Mesendoderm (in vitro differentiated cells): ENCODE measurements around the gene EHF.

Source experiments
- DNase-seq: peaks from one replicate; pipeline ENCODE4 v3.0.0; 2013
- H2AK5ac ChIP-seq: 2 replicates; pipeline ENCODE4 v1.6.1; 2013; ENCODE audit warnings: low read length, inconsistent platforms
- H2BK120ac ChIP-seq: 2 replicates; pipeline ENCODE4 v1.6.1; 2013; ENCODE audit warnings: low read depth, mild to moderate bottlenecking, low read length, moderate library complexity, mixed read lengths
- H2BK15ac ChIP-seq: replicated peaks from 2 replicates; pipeline ENCODE4 v1.6.1; 2013; ENCODE audit warnings: low read depth, mild to moderate bottlenecking, moderate library complexity
- H2BK5ac ChIP-seq: 2 replicates; pipeline ENCODE4 v1.6.1; 2013; ENCODE audit warnings: low read length, inconsistent platforms
- H3K18ac ChIP-seq: 2 replicates; pipeline ENCODE4 v1.6.1; 2013; ENCODE audit warnings: mild to moderate bottlenecking, low read length, mixed read lengths
- H3K23ac ChIP-seq: one replicate; pipeline ENCODE4 v1.6.1; 2013; ENCODE audit warnings: low read length
- H3K27ac ChIP-seq: 2 replicates; pipeline ENCODE4 v1.5.1; 2013; ENCODE audit warnings: low read depth, mild to moderate bottlenecking, inconsistent platforms, low read length, moderate library complexity
- H3K27me3 ChIP-seq: 2 replicates; pipeline ENCODE4 v1.6.1; 2013; ENCODE audit warnings: low read length, control low read depth, mild to moderate bottlenecking, inconsistent platforms; ENCODE audit not compliant: insufficient read depth, poor library complexity
- H3K36me3 ChIP-seq: 2 replicates; pipeline ENCODE4 v1.6.1; 2013; ENCODE audit warnings: low read length, inconsistent platforms; ENCODE audit not compliant: control insufficient read depth, insufficient read depth
- H3K4ac ChIP-seq: one replicate; pipeline ENCODE4 v1.6.1; 2013; ENCODE audit warnings: low read depth, mild to moderate bottlenecking, low read length, moderate library complexity
- H3K4me1 ChIP-seq: 2 replicates; pipeline ENCODE4 v1.6.1; 2013; ENCODE audit warnings: low read depth, low read length, inconsistent platforms; ENCODE audit not compliant: control insufficient read depth
- H3K4me2 ChIP-seq: 2 replicates; pipeline ENCODE4 v1.6.1; 2013; ENCODE audit warnings: low read length
- H3K4me3 ChIP-seq: 2 replicates; pipeline ENCODE4 v1.5.1; 2013; ENCODE audit warnings: mild to moderate bottlenecking, low read length
- H3K56ac ChIP-seq: one replicate; pipeline ENCODE4 v1.6.1; 2013; ENCODE audit warnings: low read length
- H3K79me1 ChIP-seq: 2 replicates; pipeline ENCODE4 v1.6.1; 2013; ENCODE audit warnings: low read length, inconsistent platforms
- H3K79me2 ChIP-seq: 2 replicates; pipeline ENCODE4 v1.6.1; 2013; ENCODE audit warnings: mild to moderate bottlenecking, low read length; ENCODE audit not compliant: control insufficient read depth, insufficient read depth
- H3K9ac ChIP-seq: 2 replicates; pipeline ENCODE4 v1.6.1; 2013; ENCODE audit warnings: low read length, inconsistent platforms
- H4K5ac ChIP-seq: one replicate; pipeline ENCODE4 v1.6.1; 2013; ENCODE audit warnings: low read length
- H4K8ac ChIP-seq: one replicate; pipeline ENCODE4 v1.6.1; 2013; ENCODE audit warnings: low read depth, mild to moderate bottlenecking, control low read depth, low read length, moderate library complexity
- WGBS: extraction: QIAGEN DNeasy Blood & Tissue Kit; methylation state at CpG from one replicate; pipeline ENCODE4 v1.1.7; 2013; ENCODE audit warnings: low lambda C conversion rate, missing lambda C conversion rate; ENCODE audit not compliant: insufficient coverage; ENCODE audit errors: extremely low coverage; 5-methylcytosine and 5-hydroxymethylcytosine counted together

The EHF gene

DNA sequence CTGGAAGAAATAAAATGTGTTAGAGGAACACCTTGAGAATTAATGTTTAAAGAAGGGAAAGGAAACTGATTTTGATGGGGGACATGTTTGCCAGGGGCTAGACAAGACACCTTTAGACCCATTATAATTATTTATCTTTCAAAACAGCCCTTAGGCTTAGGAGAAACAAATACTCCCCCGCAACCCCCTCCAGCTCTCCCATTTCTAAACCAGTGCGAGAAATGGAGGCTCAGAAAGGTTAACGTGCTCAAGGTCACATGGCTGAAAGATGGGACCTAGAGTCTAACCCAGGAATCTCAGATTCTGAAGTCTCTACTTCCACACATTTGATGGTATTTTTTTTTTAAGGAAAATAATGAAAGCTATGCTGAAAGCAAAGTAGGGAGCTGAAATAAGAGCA, 18.0 kb downstream of the EHF start:
- Histone ChIP-seq H4K5ac (no peak overlapping the region), H3K18ac (no peak overlapping the region), H2AK5ac (no peak overlapping the region), H3K56ac (no peak overlapping the region), H3K36me3 (no peaks in the 10 kb centered on the region), H3K27ac (no peak overlapping the region), H3K23ac (no peak overlapping the region), H3K79me2 (no peaks in the 10 kb centered on the region), H2BK120ac (no peak overlapping the region), H3K9ac (no peak overlapping the region), H3K4ac (no peak overlapping the region), H3K4me1 (no peaks in the 10 kb centered on the region), H3K4me2 (no peak overlapping the region), H2BK5ac (no peak overlapping the region), H4K8ac (no peak overlapping the region), H3K4me3 (no peak overlapping the region), H3K79me1 (no peaks in the 10 kb centered on the region), H3K27me3 (no peaks in the 10 kb centered on the region), H2BK15ac (no peak overlapping the region)
- WGBS, result no CpG with 5 or more reads among the region's 3 CpGs
- no peak for DNase-seq

GRCh38 chr11:34639545-34639944, 18.7 kb downstream of the EHF start:
- no peaks in the 10 kb centered on the region for H3K79me1 ChIP-seq
- H3K4me2 ChIP-seq, result no peak overlapping the region
- H2BK120ac ChIP-seq, result no peak overlapping the region
- no peak overlapping the region for H3K4ac ChIP-seq
- no peak for DNase-seq
- no peak overlapping the region for H2BK15ac ChIP-seq
- no peak overlapping the region for H4K5ac ChIP-seq
- H4K8ac ChIP-seq, result no peak overlapping the region
- H3K27me3 ChIP-seq, result no peaks in the 10 kb centered on the region
- H2BK5ac ChIP-seq, result no peak overlapping the region
- no peaks in the 10 kb centered on the region for H3K79me2 ChIP-seq
- H3K9ac ChIP-seq, result no peak overlapping the region
- H3K56ac ChIP-seq, result no peak overlapping the region
- H3K18ac ChIP-seq, result no peak overlapping the region
- no peak overlapping the region for H2AK5ac ChIP-seq
- no peaks in the 10 kb centered on the region for H3K36me3 ChIP-seq
- no peak overlapping the region for H3K27ac ChIP-seq
- H3K4me3 ChIP-seq, result no peak overlapping the region
- H3K4me1 ChIP-seq, result no peaks in the 10 kb centered on the region
- H3K23ac ChIP-seq, result no peak overlapping the region
- no CpG with 5 or more reads among the region's 4 CpGs for WGBS

DNA sequence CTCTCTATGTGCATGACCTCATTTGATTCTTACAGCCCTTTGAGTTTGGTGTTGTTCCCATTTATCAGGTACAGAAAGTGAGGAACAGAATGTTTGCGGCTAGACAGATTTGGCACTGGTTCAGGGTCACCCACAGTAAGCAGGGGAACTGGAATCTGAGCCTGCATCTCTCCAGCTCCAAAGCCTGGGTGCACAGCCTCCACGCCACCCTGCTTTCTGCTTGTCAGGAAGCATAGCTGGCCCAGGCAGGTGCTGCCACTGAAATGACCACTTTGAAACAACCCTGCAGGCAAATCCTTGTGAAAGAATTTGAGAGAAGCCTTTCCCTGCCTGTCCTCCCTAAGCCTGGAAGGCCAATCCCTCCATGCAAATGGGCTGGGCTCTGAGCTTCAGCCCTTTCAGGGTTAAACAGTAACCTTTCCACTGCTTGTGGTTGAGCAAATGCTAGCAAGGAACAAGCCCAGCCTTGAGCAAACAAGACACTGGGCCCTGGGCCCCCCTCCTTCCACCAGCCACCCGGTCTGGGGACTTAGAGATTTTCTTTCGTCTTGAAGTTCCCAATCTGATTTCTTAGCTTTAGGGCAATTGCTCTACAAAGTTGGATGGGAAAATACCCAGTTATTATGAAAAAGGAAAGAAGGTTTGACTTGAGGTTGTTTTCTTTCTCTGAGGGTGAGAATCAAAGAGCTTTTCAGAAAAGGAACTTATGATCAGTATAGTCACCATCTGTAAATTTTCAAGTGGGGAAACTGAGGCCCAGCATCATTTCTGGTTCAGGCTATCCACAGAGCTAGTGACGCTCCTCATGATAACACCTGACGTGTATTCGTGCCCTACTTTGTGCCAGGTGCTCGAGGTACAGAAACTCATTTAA, 19.4 kb downstream of the EHF start:
- H3K23ac ChIP-seq, result no peak overlapping the region
- H4K8ac ChIP-seq, result no peak overlapping the region
- no peak overlapping the region for H3K4me2 ChIP-seq
- H3K4me1 ChIP-seq, result no peaks in the 10 kb centered on the region
- no peak overlapping the region for H3K4me3 ChIP-seq
- H4K5ac ChIP-seq, result no peak overlapping the region
- H2AK5ac ChIP-seq, result no peak overlapping the region
- no peaks in the 10 kb centered on the region for H3K27me3 ChIP-seq
- H3K4ac ChIP-seq, result no peak overlapping the region
- no peak overlapping the region for H3K27ac ChIP-seq
- no peaks in the 10 kb centered on the region for H3K79me2 ChIP-seq
- no peaks in the 10 kb centered on the region for H3K79me1 ChIP-seq
- no peaks in the 10 kb centered on the region for H3K36me3 ChIP-seq
- no peak overlapping the region for H2BK5ac ChIP-seq
- H2BK120ac ChIP-seq, result no peak overlapping the region
- no CpG with 5 or more reads among the region's 8 CpGs for WGBS
- no peak overlapping the region for H3K56ac ChIP-seq
- H2BK15ac ChIP-seq, result no peak overlapping the region
- H3K18ac ChIP-seq, result no peak overlapping the region
- peak; percentile 56 for DNase-seq
- no peak overlapping the region for H3K9ac ChIP-seq

GRCh38 chr11:34640924-34641275, 20.0 kb downstream of the EHF start:
- H3K4ac ChIP-seq, result no peak overlapping the region
- no peak overlapping the region for H2AK5ac ChIP-seq
- no peak overlapping the region for H3K56ac ChIP-seq
- H3K4me1 ChIP-seq, result no peaks in the 10 kb centered on the region
- DNase-seq, result no peak
- no peak overlapping the region for H2BK120ac ChIP-seq
- no peak overlapping the region for H4K8ac ChIP-seq
- H3K27ac ChIP-seq, result no peak overlapping the region
- H3K4me2 ChIP-seq, result no peak overlapping the region
- no peak overlapping the region for H4K5ac ChIP-seq
- H3K79me1 ChIP-seq, result no peaks in the 10 kb centered on the region
- WGBS, result no CpG with 5 or more reads among the region's 2 CpGs
- H3K4me3 ChIP-seq, result no peak overlapping the region
- H3K18ac ChIP-seq, result no peak overlapping the region
- H3K79me2 ChIP-seq, result no peaks in the 10 kb centered on the region
- no peak overlapping the region for H2BK5ac ChIP-seq
- H2BK15ac ChIP-seq, result no peak overlapping the region
- no peak overlapping the region for H3K9ac ChIP-seq
- no peaks in the 10 kb centered on the region for H3K36me3 ChIP-seq
- no peak overlapping the region for H3K23ac ChIP-seq
- H3K27me3 ChIP-seq, result no peaks in the 10 kb centered on the region

- H3K27me3 ChIP-seq, result no peaks in the 10 kb centered on the region
- no peak for DNase-seq
- no peak overlapping the region for H4K5ac ChIP-seq
- no peaks in the 10 kb centered on the region for H3K36me3 ChIP-seq
- H3K56ac ChIP-seq, result no peak overlapping the region
- H3K4me3 ChIP-seq, result no peak overlapping the region
- no peak overlapping the region for H3K4ac ChIP-seq
- H3K18ac ChIP-seq, result no peak overlapping the region
- no peak overlapping the region for H3K4me2 ChIP-seq
- WGBS, result no CpG with 5 or more reads among the region's 5 CpGs
- no peak overlapping the region for H2BK120ac ChIP-seq
- no peak overlapping the region for H2BK15ac ChIP-seq
- H3K23ac ChIP-seq, result no peak overlapping the region
- no peaks in the 10 kb centered on the region for H3K4me1 ChIP-seq
- no peak overlapping the region for H2BK5ac ChIP-seq
- H2AK5ac ChIP-seq, result no peak overlapping the region
- no peak overlapping the region for H3K27ac ChIP-seq
- no peaks in the 10 kb centered on the region for H3K79me1 ChIP-seq
- no peak overlapping the region for H4K8ac ChIP-seq
- no peaks in the 10 kb centered on the region for H3K79me2 ChIP-seq
- no peak overlapping the region for H3K9ac ChIP-seq
Observed at GRCh38 chr11:34641456-34641855, 20.6 kb downstream of the EHF start.
